GM19043 (cell line): ENCODE measurements around the gene KLRG1.

ENCODE experiments used
- ATAC-seq: cut with Tn5 transposase; IDR thresholded peaks from one replicate; pipeline ENCODE4 v1.9.1; 2021; ENCODE audit warnings: low read depth; ENCODE audit not compliant: unreplicated experiment

The KLRG1 gene

DNA sequence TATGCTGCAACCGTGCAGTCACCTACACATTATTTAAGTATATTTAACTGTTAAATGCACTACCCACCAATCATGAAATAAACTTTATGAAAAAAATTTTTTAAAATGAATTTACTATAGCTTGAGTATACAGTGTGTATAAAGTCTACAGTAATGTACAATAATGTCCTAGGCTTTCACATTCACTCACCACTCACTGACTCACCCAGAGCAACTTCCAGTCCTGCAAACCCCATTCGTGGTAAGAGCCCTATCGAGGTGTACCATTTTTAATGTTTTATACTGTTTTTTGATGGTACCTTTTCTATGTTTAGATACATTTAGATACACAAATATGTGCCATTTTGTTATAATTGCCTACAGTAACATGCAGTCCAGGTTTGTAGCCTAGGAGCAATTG is 48.1 kb downstream of the KLRG1 start:
- no peak for ATAC-seq

DNA sequence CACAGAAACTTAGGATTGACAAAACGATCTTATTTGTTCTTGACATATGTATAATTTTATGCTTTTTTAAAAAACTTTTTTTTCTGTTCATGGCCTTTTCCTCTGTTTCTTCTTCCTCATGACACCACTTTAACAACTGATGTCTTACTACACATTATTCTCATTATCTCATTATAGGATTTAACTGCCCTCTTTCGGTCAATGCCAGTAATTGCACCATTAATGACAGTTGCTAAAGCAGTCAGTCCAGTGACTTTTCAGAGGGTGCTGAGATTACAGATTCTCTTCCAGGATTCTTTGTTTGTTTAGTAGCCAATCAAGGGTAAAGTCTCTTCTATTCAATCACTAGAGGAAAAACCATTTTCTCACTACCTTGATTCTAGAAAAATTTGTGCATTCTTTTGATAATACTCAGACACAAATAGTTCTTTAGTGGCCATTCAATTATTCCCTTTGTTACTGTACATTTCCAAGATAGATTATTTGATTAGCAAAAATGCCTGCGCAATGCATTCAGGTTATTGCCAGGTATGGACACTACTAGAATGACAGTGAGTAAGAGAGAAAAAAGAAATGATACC is 50.1 kb downstream of the KLRG1 start:
- no peak for ATAC-seq

DNA sequence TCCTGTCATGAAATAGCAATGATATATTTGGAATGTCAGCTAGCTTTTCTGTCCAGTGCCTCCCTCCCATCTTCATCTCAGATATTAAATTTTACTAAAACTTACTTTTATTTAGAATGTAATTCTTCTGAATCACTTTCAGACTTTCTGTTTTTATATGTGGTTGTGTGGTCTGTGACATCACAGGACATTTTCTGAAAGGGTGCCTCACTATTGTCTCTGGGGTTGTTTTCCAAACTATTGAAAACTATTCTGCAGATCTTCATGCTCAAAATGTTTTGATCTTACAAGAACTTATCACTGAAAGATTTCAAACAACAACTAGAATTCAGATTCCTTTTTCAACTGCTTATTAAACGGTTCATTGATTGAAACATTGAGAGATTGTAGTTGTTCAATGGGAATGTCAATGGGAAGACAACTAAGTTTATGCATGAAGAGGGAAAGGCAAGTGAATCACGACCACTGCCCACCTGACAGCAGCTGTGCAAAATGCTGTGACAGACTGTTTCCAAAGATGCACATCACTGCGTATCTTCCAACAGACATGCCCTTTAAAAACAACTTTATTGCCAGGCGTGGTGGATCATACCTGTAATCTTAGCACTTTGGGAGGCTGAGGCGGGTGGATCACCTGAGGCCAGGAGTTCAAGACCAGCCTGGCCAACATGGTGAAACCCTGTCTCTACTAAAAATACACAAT is 51.3 kb downstream of the KLRG1 start:
- no peak for ATAC-seq

DNA sequence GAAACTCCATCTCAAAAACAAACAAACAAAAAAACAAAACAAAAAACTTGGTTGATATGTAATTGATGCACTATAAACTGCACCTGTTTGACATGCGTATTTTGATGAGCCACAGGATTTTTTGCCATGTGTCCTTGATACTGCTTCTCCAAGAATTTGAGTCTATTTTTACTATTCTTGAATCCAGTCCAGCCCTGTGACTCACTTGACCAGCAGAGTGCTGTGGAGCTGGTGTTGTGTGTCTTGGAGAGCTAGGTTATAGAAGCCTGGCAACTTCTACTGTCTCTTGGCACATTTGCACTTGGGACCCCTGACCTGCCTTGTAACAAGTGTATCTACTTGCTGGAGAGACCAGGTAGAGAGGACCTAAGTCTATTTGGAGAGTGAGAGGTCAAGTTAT is 52.0 kb downstream of the KLRG1 start:
- no peak for ATAC-seq

DNA sequence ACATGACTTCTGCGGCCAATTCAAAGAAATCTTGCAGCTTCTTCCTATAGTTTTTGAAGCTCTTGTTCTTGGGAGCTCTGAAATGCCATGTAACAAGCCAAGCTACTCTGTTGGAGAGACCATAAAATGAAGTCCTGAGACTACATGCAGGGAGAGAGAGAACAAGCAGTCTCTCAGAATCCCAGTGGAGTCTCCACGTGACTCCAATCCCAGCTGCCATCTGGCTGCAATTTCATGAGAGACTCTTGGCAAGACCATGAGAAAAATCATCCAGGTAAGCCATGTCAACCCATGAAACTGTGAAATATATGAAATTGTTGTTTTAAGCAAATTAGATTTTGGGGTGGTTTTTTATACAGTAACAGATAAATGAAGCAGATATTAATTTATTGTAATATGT is 54.4 kb downstream of the KLRG1 start:
- no peak for ATAC-seq

DNA sequence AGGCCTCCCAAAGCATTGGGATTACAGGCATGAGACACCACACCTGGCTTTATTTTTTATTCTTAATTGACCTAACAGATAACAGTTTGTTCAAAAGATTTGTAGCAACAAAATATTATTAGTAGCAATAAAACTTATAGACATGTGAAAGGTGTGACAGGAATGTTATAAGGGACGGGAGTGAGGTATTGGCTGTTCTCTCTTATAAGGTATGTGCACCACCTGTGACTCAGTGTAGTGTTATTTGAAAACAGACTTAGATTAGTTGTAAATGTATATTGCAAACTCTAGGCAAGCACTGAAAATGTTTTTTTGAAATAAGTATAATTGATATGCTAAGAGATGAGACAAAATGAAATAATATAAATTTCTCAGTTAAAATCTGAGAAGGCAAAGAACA is 57.8 kb downstream of the KLRG1 start:
- no peak for ATAC-seq

DNA sequence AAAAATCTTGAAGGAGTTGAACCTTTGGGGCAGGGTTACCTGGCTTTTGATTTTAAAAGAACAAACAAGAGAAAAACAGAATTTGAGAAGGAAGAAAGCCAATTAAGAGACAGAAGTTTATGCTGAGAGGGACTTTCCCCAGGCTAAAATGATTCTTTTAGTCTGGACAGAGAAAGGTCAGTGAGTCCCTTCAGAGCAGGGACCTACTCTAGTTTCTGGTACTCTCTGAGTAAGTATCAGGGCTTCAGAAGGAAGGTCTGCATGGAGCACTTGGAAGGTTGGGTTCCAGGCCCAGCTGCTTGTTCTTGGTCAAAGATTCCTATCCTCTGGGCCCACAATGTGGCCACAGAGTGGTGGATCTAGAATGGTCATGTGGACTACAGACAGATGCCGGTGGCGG is 59.6 kb downstream of the KLRG1 start:
- no peak for ATAC-seq

DNA sequence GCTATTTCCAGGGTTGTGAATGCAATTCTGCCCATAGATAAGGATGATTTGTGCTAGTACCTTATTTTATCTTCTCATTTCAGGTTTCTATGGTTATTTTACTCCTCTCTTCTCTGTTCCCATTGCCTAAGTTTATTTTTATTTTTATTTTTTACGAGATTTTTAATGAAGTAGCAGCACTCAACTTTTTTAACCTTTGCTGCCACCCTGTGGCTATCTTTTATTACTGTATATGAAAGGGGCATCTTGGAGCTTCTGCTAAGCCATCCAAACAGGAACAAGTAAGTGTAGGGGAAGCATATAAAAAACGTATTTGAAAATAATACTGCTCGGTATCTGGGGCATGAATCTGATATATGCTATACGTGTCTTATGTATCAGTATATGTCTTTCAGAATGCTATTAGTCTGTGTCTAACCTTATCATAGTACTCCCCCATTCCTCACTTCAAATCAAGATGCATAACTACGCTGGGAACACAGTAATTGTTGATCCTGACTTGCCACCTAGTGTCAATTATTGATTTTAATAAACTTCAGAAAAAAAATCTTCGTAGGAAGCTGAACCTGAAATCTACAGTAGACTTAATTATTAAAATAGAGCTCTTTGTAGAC is 60.3 kb downstream of the KLRG1 start:
- no peak for ATAC-seq

DNA sequence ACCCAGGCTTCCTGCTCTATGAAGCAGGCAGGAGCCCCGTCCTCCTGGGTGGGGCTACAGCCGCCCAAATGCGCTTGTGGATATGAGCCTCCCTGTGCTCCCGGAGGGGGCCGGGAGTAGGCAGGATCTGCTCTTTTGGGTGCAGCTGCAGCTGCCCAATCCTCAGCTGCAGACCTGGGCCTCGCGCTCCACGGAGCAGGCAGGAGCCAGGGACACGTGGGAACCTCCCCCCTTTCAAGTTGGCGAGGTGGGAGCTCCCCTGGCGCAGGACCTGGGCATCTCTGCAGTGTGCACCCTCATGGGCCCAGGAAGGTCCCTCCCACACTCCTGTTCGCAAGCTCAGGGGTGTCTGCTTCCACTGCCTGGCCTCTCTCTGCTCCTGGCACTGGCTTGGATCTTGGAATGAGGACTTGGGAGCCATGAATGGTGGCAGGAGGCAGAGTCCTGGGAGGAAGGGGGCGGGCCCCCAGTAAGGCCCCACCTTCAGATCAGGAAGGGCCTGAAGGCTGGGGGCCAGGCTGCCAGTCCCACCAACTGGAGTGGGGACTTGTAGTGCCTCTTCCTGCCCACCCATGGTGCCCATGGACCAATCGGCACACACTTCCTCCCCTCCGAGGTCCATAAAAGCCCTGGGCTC is 61.3 kb downstream of the KLRG1 start:
- ATAC-seq = no peak

DNA sequence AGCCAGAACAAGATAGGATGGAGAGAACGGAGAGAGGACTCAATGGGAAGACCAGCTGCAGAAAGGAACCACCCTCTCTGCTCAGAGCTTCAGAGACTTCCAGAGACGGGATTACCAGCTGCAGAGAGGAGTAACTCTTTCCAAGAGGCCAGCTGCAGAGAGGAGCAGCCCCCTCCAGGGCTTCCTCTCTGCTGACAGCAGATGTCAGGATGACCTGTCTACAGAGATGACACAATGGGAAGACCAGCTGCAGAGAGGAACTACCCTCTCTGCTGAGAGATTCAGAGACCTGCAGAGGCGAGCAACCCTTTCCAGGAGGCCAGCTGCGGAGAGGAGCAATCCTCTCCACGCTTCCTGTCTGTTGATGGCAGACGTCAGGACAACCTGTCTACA is 61.8 kb downstream of the KLRG1 start:
- ATAC-seq = no peak

DNA sequence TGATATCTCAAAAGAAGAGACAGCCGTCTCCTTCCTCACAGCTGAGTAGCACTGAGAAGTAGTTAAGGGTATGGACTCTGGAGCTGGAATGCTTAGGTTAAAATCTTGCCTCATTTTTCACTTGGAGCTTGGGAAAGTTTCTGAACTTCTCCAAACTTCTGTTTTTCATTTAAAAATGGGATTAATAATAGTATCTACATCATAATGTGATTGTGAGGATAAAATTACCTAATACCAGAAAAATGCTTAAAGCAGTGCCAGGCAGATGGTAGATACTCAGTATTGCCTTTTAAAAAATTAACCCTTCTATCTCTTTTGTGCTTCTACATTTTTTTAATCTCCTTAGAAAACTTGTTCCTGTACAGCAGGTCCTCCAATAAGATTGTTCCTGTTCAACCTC is 63.3 kb downstream of the KLRG1 start:
- no peak for ATAC-seq
